Esophagus muscularis mucosa (tissue), 4 donors: ENCODE data around the gene GLUD2. TPM values are rescaled to one million over a fixed set of nuclear protein-coding genes. Genes with fewer than 3 reads are reported as not detected.

Source experiments
- DNase-seq: peaks from one replicate; pipeline ENCODE4 v3.0.0-alpha.2; 2017; ENCODE audit errors: extremely low spot score
- H3K27ac ChIP-seq, 4 donors: fragments of 200-600 bp; sonication (generic); replicated peaks in 1 of 4; 1 replicate in 3 of 4; 2 replicates in 1 of 4; pipeline ENCODE4 v1.5.1; 2016 to 2019; ENCODE audit warnings: mild to moderate bottlenecking in 1 of 4
- H3K27me3 ChIP-seq, 4 donors: fragments of 200-600 bp; sonication (generic); one replicate each; pipeline versions ENCODE4 v1.5.1 to v1.6.0; 2016 to 2019
- H3K36me3 ChIP-seq, 4 donors: fragments of 200-600 bp; sonication (generic); one replicate each; pipeline ENCODE4 v1.5.1; 2016 to 2019
- H3K4me1 ChIP-seq, 4 donors: fragments of 200-600 bp; sonication (generic); one replicate each; pipeline ENCODE4 v1.5.1; 2016 to 2019
- H3K4me3 ChIP-seq, 4 donors: fragments of 200-600 bp; sonication (generic); 1 replicate in 2 of 4; 2 replicates in 2 of 4; pipeline ENCODE4 v1.5.1; 2016 to 2019; ENCODE audit warnings: mild to moderate bottlenecking in 4 of 4, moderate library complexity in 1 of 4
- H3K9me3 ChIP-seq, 4 donors: fragments of 200-600 bp; sonication (generic); 1 replicate in 3 of 4; 2 replicates in 1 of 4; pipeline ENCODE4 v1.5.1; 2016 to 2019
- EP300 ChIP-seq: sonication (generic); formaldehyde crosslinking; IDR thresholded peaks from one replicate; pipeline ENCODE4 v1.6.1; 2017; ENCODE audit warnings: antibody characterized with exemption
- POLR2A ChIP-seq: fragments of 450-650 bp; IDR thresholded peaks from one replicate; pipeline ENCODE4 v1.6.1; 2017; ENCODE audit warnings: antibody characterized with exemption, moderate library complexity, mild to moderate bottlenecking, low read depth
- POLR2AphosphoS5 ChIP-seq, 2 donors: sonication (generic); formaldehyde crosslinking; IDR thresholded peaks; one replicate each; pipeline ENCODE4 v1.6.1; 2017; ENCODE audit warnings: antibody characterized with exemption in 2 of 2
- WGBS: methylation state at CpG from one replicate; pipeline ENCODE4 v1.1.5; 2018; 5-methylcytosine and 5-hydroxymethylcytosine counted together
- intact Hi-C: fragments of 100-400 bp; cut with DNase I; formaldehyde crosslinking; loops from one replicate; pipeline ENCODE4 v1.15.1; 2023
- total RNA-seq, 4 donors: library from RNA; depleted of rRNA; stranded (reverse); fragments of >200 nt; gene quantifications; one replicate each; pipeline versions ENCODE4 v1.1.0 to v1.2.1, GENCODE V29; 2016
- TF ChIP-seq, protein P1 (sequence below), 3 experiments: fragments of 200-600 bp in 2 of 3; fragments of 450-650 bp in 1 of 3; sonication (generic) in 2 of 3; IDR thresholded peaks; one replicate each; pipeline ENCODE4 v1.5.1; 2017 to 2019; ENCODE audit warnings: antibody characterized with exemption in 3 of 3, mild to moderate bottlenecking in 2 of 3, moderate library complexity in 1 of 3

Gene GLUD2
- total RNA-seq, 4 donors from 2014 or later = 0.83 to 1.7 (median 1.1) TPM

DNA sequence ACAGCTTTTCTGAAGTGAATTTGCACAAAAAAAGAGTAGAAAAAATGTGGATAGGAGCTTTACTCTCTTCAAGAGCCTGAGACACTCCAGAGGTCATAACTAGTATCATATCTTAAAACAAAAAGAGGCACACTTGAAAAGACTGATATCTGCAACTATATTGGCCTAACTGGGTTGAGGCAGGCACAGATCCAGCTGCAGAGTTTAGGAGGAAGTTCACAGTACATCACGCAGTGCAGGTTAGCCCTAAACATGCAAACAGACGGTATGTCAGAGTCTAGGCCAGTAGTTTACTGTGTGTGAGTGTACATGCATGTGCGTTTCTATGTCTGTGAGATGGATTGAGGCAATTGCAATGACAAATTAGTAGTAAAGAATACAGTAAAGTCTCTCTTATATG is 37.6 kb upstream of the GLUD2 start:
- intact Hi-C loops = no loop called here
- no peaks in the 10 kb centered on the region for H3K27me3 ChIP-seq
- no peak for DNase-seq
- H3K9me3 ChIP-seq = peaks cover 0 to 17% (median 0%) of the 10 kb centered on the region in 4 donors
- no peak overlapping the region for H3K27ac ChIP-seq
- no peaks in the 10 kb centered on the region for H3K36me3 ChIP-seq
- H3K4me3 ChIP-seq = no peak overlapping the region
- no peaks in the 10 kb centered on the region for H3K4me1 ChIP-seq
- WGBS = 56% methylated on average over 3 of the region's 3 CpGs
- TF ChIP-seq EP300 (no peak), POLR2AphosphoS5 (IDR thresholded peaks at IDR 0.05) (no peak), POLR2A (no peak)

DNA sequence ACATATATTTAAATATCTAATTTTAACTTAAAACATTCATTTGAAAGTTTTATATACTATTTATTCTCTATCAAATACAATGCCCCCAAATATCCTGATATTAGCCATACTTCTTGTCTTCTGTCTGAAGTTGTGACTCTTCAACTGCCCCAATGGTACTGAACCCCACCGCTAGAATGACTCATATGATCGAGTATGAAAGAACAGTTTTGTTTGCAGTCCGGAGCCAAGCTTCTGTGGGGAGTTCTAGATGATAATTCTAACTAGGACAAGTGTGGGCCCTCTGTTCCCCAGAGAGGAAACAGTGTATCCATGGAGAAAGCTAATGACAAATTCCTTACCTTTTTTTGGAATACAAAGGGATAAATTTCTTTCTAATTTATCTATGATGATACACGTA is 37.2 kb upstream of the GLUD2 start:
- WGBS = 52% methylated on average over 4 of the region's 4 CpGs
- DNase-seq = no peak
- no peak for TF ChIP-seq POLR2AphosphoS5 (IDR thresholded peaks at IDR 0.05)
- TF ChIP-seq, protein P1, sequence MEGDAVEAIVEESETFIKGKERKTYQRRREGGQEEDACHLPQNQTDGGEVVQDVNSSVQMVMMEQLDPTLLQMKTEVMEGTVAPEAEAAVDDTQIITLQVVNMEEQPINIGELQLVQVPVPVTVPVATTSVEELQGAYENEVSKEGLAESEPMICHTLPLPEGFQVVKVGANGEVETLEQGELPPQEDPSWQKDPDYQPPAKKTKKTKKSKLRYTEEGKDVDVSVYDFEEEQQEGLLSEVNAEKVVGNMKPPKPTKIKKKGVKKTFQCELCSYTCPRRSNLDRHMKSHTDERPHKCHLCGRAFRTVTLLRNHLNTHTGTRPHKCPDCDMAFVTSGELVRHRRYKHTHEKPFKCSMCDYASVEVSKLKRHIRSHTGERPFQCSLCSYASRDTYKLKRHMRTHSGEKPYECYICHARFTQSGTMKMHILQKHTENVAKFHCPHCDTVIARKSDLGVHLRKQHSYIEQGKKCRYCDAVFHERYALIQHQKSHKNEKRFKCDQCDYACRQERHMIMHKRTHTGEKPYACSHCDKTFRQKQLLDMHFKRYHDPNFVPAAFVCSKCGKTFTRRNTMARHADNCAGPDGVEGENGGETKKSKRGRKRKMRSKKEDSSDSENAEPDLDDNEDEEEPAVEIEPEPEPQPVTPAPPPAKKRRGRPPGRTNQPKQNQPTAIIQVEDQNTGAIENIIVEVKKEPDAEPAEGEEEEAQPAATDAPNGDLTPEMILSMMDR (IDR thresholded peaks at IDR 0.05) = no peak
- TF ChIP-seq POLR2A = no peak
- no peak for TF ChIP-seq EP300
- no peaks in the 10 kb centered on the region for H3K27me3 ChIP-seq
- H3K4me3 ChIP-seq = no peak overlapping the region
- H3K9me3 ChIP-seq = peaks cover 0 to 20% (median 0%) of the 10 kb centered on the region in 4 donors
- H3K4me1 ChIP-seq = no peaks in the 10 kb centered on the region
- no peaks in the 10 kb centered on the region for H3K36me3 ChIP-seq
- intact Hi-C loops = no loop called here
- no peak overlapping the region for H3K27ac ChIP-seq

DNA sequence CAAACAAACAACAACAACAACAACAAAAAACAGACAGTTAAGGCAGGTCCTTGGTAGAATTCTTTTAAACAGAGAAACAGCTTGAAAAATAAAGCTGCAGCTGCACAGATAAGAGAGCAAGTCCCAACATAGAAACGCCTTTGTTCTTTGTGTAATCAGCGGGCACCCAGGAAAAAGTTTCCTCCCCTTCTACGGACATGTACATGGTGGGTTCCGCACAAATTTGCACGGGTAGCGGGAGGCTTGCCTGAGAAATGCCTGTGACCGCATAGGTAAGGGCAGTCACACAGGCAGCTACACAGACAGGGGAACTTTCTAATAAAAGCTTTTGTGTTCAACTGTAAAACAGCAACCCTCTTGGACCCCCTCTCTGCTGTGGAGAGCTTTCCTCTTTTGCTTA is 36.2 kb upstream of the GLUD2 start:
- 63% methylated on average over 7 of the region's 7 CpGs for WGBS
- intact Hi-C loops = no loop called here

DNA sequence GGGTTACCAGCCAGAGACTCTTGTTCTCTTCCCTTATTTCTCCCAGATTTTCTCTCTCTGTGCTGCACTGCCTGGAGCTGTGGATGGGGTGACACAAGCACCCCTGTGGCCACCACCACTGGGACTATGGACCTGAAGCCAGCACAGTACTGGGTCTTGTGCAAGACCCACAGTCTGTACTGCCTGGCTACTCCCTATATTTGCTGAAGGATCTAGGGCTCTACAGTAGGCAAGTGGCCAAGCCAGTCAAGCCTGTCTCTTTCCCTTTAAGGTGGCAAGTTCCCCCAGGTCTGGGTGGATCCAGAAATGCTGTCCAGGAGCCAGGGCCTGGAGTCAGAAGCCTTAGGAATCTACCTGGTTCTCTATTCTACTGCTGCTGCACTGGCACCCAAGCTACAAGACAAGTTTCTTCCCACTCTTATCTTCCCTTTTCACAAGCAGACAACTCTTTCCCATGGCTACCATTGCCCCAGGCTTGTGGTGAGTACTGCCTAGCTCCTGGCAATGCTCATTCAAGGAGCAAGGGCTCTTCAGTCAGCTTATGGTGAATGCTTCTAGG is 33.4 kb upstream of the GLUD2 start:
- Histone ChIP-seq H3K9me3 (peaks cover 0 to 9% (median 0%) of the 10 kb centered on the region in 4 donors), H3K36me3 (no peaks in the 10 kb centered on the region), H3K27ac (no peak overlapping the region), H3K27me3 (no peaks in the 10 kb centered on the region), H3K4me1 (no peaks in the 10 kb centered on the region), H3K4me3 (no peak overlapping the region)
- DNase-seq = no peak
- TF ChIP-seq EP300 (no peak), POLR2A (no peak), POLR2AphosphoS5 (IDR thresholded peaks at IDR 0.05) (no peak)
- TF ChIP-seq, protein P1 (IDR thresholded peaks at IDR 0.05) = no peak
- intact Hi-C loops = no loop called here

More for the DNA sequence above, 36.2 kb upstream of the GLUD2 start:
- no peak for TF ChIP-seq EP300
- TF ChIP-seq POLR2A = no peak
- TF ChIP-seq POLR2AphosphoS5 (IDR thresholded peaks at IDR 0.05) = no peak
- TF ChIP-seq, protein P1 (IDR thresholded peaks at IDR 0.05) = no peak
- Histone ChIP-seq H3K27me3 (no peaks in the 10 kb centered on the region), H3K4me3 (no peak overlapping the region), H3K9me3 (peaks cover 0 to 15% (median 0%) of the 10 kb centered on the region in 4 donors), H3K4me1 (no peaks in the 10 kb centered on the region), H3K36me3 (no peaks in the 10 kb centered on the region), H3K27ac (no peak overlapping the region)
- DNase-seq = no peak

DNA sequence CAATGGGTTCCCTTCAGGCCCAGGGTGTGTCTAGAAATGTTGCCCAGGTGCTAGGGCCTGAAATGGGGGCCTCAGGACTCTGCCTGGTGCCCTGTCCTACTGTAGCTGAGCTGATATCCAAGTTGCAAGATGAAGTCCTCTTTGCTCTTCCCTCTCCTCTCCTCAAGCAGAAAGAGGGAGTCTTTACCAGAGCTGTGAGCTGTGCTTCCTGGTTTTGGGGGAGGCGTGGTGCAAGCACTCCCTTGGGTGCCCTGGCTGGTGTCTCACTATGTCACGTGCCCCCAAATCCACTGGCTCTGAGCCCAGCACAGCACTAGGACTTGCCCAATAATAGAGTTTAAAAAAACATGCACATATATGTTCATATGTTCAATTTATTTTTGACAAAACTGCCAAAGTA is 32.6 kb upstream of the GLUD2 start:
- WGBS = 50% methylated on average over 1 of the region's 2 CpGs
- H3K4me1 ChIP-seq = no peaks in the 10 kb centered on the region
- no peaks in the 10 kb centered on the region for H3K27me3 ChIP-seq
- DNase-seq = no peak
- no peaks in the 10 kb centered on the region for H3K36me3 ChIP-seq
- TF ChIP-seq, protein P1 (IDR thresholded peaks at IDR 0.05) = no peak
- TF ChIP-seq EP300 (no peak), POLR2AphosphoS5 (IDR thresholded peaks at IDR 0.05) (no peak), POLR2A (no peak)
- H3K27ac ChIP-seq = no peak overlapping the region
- intact Hi-C loops = no loop called here
- no peak overlapping the region for H3K4me3 ChIP-seq
- H3K9me3 ChIP-seq = peaks cover 0 to 9% (median 0%) of the 10 kb centered on the region in 4 donors
